Measurements from ENCODE around the gene GRB7. TPM values are rescaled to one million over a fixed set of nuclear protein-coding genes. Genes with fewer than 3 reads are reported as not detected.

Gene GRB7
- total and polyA plus RNA-seq, 10 of the 15 experiments (the other 5 are each of a cell fraction or from before 2014, with no cell fraction given): 0.05 to 0.34 (median 0.19) TPM; not detected in 4

DNA sequence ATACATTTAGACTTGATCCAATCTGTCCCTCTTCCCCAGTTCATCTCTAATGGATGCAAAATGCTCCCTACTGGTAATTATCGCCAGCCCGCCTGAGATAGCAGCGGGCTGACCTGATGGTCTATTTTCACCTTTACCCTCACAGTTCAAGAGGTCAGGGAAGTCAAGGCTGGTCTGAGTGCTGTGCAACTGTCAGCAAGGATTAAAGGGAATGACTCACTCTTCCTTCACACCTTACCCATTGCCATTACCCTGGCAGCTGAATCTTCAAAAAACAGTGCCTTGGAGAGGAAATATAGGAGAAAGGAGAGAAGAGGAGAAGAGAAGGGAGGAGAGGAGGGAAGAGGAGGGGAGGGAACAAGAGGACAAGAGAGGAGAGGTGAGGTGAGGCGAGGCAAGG, 36.3 kb downstream of the GRB7 start (continued):
- TF ChIP-seq HCFC1 (IDR thresholded peaks at IDR 0.05; ENCODE audit: low read length): no peak
- no peak for TF ChIP-seq CHD1 (IDR thresholded peaks at IDR 0.05; ENCODE audit: low read depth, low read length)
- no peak for TF ChIP-seq ZBED1 (IDR thresholded peaks at IDR 0.05; ENCODE audit: borderline replicate concordance)
- no peak for TF ChIP-seq FOS (IDR thresholded peaks at IDR 0.05; ENCODE audit: borderline replicate concordance, extremely low read depth, insufficient read length)
- no peak for TF ChIP-seq ZNF207 (IDR thresholded peaks at IDR 0.05; ENCODE audit: borderline replicate concordance)
- TF ChIP-seq IKZF2 (IDR thresholded peaks at IDR 0.05): peak in 1 of 2 experiments; percentile 54; a peak in 1 of 4 replicates
- 0 out of 2 replicates have a peak, but pooled peaks have one; percentile 25 for TF ChIP-seq TBL1XR1 (IDR thresholded peaks at IDR 0.05; ENCODE audit: low read depth, low read length)
- TF ChIP-seq, protein P1, sequence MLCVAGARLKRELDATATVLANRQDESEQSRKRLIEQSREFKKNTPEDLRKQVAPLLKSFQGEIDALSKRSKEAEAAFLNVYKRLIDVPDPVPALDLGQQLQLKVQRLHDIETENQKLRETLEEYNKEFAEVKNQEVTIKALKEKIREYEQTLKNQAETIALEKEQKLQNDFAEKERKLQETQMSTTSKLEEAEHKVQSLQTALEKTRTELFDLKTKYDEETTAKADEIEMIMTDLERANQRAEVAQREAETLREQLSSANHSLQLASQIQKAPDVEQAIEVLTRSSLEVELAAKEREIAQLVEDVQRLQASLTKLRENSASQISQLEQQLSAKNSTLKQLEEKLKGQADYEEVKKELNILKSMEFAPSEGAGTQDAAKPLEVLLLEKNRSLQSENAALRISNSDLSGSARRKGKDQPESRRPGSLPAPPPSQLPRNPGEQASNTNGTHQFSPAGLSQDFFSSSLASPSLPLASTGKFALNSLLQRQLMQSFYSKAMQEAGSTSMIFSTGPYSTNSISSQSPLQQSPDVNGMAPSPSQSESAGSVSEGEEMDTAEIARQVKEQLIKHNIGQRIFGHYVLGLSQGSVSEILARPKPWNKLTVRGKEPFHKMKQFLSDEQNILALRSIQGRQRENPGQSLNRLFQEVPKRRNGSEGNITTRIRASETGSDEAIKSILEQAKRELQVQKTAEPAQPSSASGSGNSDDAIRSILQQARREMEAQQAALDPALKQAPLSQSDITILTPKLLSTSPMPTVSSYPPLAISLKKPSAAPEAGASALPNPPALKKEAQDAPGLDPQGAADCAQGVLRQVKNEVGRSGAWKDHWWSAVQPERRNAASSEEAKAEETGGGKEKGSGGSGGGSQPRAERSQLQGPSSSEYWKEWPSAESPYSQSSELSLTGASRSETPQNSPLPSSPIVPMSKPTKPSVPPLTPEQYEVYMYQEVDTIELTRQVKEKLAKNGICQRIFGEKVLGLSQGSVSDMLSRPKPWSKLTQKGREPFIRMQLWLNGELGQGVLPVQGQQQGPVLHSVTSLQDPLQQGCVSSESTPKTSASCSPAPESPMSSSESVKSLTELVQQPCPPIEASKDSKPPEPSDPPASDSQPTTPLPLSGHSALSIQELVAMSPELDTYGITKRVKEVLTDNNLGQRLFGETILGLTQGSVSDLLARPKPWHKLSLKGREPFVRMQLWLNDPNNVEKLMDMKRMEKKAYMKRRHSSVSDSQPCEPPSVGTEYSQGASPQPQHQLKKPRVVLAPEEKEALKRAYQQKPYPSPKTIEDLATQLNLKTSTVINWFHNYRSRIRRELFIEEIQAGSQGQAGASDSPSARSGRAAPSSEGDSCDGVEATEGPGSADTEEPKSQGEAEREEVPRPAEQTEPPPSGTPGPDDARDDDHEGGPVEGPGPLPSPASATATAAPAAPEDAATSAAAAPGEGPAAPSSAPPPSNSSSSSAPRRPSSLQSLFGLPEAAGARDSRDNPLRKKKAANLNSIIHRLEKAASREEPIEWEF (IDR thresholded peaks at IDR 0.05; ENCODE audit: insufficient replicate concordance, low read depth, low read length): no peak
- TF ChIP-seq, protein P2, sequence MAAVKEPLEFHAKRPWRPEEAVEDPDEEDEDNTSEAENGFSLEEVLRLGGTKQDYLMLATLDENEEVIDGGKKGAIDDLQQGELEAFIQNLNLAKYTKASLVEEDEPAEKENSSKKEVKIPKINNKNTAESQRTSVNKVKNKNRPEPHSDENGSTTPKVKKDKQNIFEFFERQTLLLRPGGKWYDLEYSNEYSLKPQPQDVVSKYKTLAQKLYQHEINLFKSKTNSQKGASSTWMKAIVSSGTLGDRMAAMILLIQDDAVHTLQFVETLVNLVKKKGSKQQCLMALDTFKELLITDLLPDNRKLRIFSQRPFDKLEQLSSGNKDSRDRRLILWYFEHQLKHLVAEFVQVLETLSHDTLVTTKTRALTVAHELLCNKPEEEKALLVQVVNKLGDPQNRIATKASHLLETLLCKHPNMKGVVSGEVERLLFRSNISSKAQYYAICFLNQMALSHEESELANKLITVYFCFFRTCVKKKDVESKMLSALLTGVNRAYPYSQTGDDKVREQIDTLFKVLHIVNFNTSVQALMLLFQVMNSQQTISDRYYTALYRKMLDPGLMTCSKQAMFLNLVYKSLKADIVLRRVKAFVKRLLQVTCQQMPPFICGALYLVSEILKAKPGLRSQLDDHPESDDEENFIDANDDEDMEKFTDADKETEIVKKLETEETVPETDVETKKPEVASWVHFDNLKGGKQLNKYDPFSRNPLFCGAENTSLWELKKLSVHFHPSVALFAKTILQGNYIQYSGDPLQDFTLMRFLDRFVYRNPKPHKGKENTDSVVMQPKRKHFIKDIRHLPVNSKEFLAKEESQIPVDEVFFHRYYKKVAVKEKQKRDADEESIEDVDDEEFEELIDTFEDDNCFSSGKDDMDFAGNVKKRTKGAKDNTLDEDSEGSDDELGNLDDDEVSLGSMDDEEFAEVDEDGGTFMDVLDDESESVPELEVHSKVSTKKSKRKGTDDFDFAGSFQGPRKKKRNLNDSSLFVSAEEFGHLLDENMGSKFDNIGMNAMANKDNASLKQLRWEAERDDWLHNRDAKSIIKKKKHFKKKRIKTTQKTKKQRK (IDR thresholded peaks at IDR 0.05; ENCODE audit: low read depth, low read length): no peak
- TF ChIP-seq, protein P3, sequence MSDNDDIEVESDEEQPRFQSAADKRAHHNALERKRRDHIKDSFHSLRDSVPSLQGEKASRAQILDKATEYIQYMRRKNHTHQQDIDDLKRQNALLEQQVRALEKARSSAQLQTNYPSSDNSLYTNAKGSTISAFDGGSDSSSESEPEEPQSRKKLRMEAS (IDR thresholded peaks at IDR 0.05; ENCODE audit: low read depth, low read length): no peak
- TF ChIP-seq JUNB (IDR thresholded peaks at IDR 0.05): no peak
- TF ChIP-seq STAT1 (conservative IDR thresholded peaks at IDR 0.05): no peak
- TF ChIP-seq, protein P4, sequence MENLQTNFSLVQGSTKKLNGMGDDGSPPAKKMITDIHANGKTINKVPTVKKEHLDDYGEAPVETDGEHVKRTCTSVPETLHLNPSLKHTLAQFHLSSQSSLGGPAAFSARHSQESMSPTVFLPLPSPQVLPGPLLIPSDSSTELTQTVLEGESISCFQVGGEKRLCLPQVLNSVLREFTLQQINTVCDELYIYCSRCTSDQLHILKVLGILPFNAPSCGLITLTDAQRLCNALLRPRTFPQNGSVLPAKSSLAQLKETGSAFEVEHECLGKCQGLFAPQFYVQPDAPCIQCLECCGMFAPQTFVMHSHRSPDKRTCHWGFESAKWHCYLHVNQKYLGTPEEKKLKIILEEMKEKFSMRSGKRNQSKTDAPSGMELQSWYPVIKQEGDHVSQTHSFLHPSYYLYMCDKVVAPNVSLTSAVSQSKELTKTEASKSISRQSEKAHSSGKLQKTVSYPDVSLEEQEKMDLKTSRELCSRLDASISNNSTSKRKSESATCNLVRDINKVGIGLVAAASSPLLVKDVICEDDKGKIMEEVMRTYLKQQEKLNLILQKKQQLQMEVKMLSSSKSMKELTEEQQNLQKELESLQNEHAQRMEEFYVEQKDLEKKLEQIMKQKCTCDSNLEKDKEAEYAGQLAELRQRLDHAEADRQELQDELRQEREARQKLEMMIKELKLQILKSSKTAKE (IDR thresholded peaks at IDR 0.05; ENCODE audit: low read depth, poor library complexity, severe bottlenecking): no peak
- TF ChIP-seq, protein P5, sequence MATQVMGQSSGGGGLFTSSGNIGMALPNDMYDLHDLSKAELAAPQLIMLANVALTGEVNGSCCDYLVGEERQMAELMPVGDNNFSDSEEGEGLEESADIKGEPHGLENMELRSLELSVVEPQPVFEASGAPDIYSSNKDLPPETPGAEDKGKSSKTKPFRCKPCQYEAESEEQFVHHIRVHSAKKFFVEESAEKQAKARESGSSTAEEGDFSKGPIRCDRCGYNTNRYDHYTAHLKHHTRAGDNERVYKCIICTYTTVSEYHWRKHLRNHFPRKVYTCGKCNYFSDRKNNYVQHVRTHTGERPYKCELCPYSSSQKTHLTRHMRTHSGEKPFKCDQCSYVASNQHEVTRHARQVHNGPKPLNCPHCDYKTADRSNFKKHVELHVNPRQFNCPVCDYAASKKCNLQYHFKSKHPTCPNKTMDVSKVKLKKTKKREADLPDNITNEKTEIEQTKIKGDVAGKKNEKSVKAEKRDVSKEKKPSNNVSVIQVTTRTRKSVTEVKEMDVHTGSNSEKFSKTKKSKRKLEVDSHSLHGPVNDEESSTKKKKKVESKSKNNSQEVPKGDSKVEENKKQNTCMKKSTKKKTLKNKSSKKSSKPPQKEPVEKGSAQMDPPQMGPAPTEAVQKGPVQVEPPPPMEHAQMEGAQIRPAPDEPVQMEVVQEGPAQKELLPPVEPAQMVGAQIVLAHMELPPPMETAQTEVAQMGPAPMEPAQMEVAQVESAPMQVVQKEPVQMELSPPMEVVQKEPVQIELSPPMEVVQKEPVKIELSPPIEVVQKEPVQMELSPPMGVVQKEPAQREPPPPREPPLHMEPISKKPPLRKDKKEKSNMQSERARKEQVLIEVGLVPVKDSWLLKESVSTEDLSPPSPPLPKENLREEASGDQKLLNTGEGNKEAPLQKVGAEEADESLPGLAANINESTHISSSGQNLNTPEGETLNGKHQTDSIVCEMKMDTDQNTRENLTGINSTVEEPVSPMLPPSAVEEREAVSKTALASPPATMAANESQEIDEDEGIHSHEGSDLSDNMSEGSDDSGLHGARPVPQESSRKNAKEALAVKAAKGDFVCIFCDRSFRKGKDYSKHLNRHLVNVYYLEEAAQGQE (IDR thresholded peaks at IDR 0.05; ENCODE audit: low read depth, low read length): no peak
- no peak for TF ChIP-seq NFIC (IDR thresholded peaks at IDR 0.05; ENCODE audit: low read depth, low read length)
- no peak for TF ChIP-seq POU2F2 (IDR thresholded peaks at IDR 0.05; ENCODE audit: borderline replicate concordance, low read depth, low read length)
- no peak for TF ChIP-seq STAT3 (IDR thresholded peaks at IDR 0.05; ENCODE audit: low read depth, low read length)
